Measurements from ENCODE around the gene FBN1. TPM values are rescaled to one million over a fixed set of nuclear protein-coding genes. Genes with fewer than 3 reads are reported as not detected.

The FBN1 gene
- total and polyA plus RNA-seq, 2 of the 13 experiments (the other 11 are each of a cell fraction or from before 2014, with no cell fraction given) = 1.5 to 3.0 TPM

GRCh38 chr15:48371550-48371949 is 274.0 kb downstream of the FBN1 start:
- ATAC-seq = no peak
- no peaks in the 10 kb centered on the region for H3K9me3 ChIP-seq (ENCODE audit: low read length)
- FAIRE-seq = no peak
- H3K4me2 ChIP-seq (ENCODE audit: low read depth, low read length) = no peak overlapping the region
- H3K9ac ChIP-seq (ENCODE audit: insufficient read depth, low read depth, low read length) = no peak overlapping the region
- no peaks in the 10 kb centered on the region for H4K20me1 ChIP-seq (ENCODE audit: insufficient read depth, low read length)
- BruUV-seq (replicated peaks) = no TSS peak
- H3K27ac ChIP-seq (ENCODE audit: extremely low read length, insufficient read depth, low read length) = no peak overlapping the region
- ChIA-PET CTCF (ENCODE audit: low intra/inter-chr PET ratio, low total read pairs) (no interaction called here), POLR2A (no interaction called here)
- TF ChIP-seq CENPX (CRISPR knock-in tag; IDR thresholded peaks at IDR 0.05) (no peak), KDM3A (CRISPR knock-in tag; IDR thresholded peaks at IDR 0.05; ENCODE audit: low read depth) (no peak), ZFP82 (CRISPR knock-in tag; IDR thresholded peaks at IDR 0.05; ENCODE audit: borderline replicate concordance) (no peak), ZC3H4 (CRISPR knock-in tag; IDR thresholded peaks at IDR 0.05; ENCODE audit: borderline replicate concordance) (no peak), ZNF543 (CRISPR knock-in tag; IDR thresholded peaks at IDR 0.05) (no peak), RFX3 (CRISPR knock-in tag; IDR thresholded peaks at IDR 0.05) (no peak)
- TF ChIP-seq, protein P1, sequence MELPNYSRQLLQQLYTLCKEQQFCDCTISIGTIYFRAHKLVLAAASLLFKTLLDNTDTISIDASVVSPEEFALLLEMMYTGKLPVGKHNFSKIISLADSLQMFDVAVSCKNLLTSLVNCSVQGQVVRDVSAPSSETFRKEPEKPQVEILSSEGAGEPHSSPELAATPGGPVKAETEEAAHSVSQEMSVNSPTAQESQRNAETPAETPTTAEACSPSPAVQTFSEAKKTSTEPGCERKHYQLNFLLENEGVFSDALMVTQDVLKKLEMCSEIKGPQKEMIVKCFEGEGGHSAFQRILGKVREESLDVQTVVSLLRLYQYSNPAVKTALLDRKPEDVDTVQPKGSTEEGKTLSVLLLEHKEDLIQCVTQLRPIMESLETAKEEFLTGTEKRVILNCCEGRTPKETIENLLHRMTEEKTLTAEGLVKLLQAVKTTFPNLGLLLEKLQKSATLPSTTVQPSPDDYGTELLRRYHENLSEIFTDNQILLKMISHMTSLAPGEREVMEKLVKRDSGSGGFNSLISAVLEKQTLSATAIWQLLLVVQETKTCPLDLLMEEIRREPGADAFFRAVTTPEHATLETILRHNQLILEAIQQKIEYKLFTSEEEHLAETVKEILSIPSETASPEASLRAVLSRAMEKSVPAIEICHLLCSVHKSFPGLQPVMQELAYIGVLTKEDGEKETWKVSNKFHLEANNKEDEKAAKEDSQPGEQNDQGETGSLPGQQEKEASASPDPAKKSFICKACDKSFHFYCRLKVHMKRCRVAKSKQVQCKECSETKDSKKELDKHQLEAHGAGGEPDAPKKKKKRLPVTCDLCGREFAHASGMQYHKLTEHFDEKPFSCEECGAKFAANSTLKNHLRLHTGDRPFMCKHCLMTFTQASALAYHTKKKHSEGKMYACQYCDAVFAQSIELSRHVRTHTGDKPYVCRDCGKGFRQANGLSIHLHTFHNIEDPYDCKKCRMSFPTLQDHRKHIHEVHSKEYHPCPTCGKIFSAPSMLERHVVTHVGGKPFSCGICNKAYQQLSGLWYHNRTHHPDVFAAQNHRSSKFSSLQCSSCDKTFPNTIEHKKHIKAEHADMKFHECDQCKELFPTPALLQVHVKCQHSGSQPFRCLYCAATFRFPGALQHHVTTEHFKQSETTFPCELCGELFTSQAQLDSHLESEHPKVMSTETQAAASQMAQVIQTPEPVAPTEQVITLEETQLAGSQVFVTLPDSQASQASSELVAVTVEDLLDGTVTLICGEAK (IDR thresholded peaks at IDR 0.05) = no peak
- TF ChIP-seq, protein P1 (CRISPR knock-in tag; IDR thresholded peaks at IDR 0.05) = no peak
- no peak overlapping the region for H2AFZ ChIP-seq (ENCODE audit: low read length)
- H3K27me3 ChIP-seq (ENCODE audit: control insufficient read depth in 1 of 2, insufficient read depth in 2 of 2, low read length in 2 of 2) = no peaks in the 10 kb centered on the region; a peak in 1 of 5 replicates
- no peaks in the 10 kb centered on the region for H3K36me3 ChIP-seq (replicated peaks in 1 of 2; ENCODE audit: control insufficient read depth in 1 of 2, insufficient read depth in 2 of 2, low read length in 2 of 2)
- in situ Hi-C loops (cut with HindIII; ENCODE audit: extremely low pct_ligation_motif_present, low pct_unique_long_range_greater_than_20kb) (loop anchor here (25.0 kb wide), 1 partner anchor 466 kb away; no protein-coding TSS in a partner anchor), intact Hi-C loops (cut with micrococcal nuclease; ENCODE audit: unreplicated experiment) (no loop called here)
- H3K4me1 ChIP-seq (ENCODE audit: insufficient read depth, low read length) = no peaks in the 10 kb centered on the region
- 0% methylated on average over 2 of the region's 2 CpGs for WGBS (ENCODE audit: low lambda C conversion rate)
- H3K4me3 ChIP-seq (replicated peaks in 1 of 3; ENCODE audit: insufficient read depth in 1 of 3, low read depth in 2 of 3, low read length in 3 of 3) = no peak overlapping the region
- no peak for DNase-seq (ENCODE audit: low spot score)
- H3K79me2 ChIP-seq (ENCODE audit: insufficient read depth, low read length) = no peaks in the 10 kb centered on the region
